ENCODE data around the gene MICALL2.

- TF ChIP-seq POLR2A (IDR thresholded peaks at IDR 0.05; ENCODE audit: extremely low read depth, insufficient read length) (no peak), CTCF (IDR thresholded peaks at IDR 0.05; ENCODE audit: low read depth, low read length) (no peak), MYC (IDR thresholded peaks at IDR 0.05; ENCODE audit: low read depth, low read length) (no peak)
Measured at GRCh38 chr7:1404898-1405548, 54.2 kb downstream of the MICALL2 start.

Measured in NB4 (cell line).